ENCODE results near the gene MAP1B.

DNA sequence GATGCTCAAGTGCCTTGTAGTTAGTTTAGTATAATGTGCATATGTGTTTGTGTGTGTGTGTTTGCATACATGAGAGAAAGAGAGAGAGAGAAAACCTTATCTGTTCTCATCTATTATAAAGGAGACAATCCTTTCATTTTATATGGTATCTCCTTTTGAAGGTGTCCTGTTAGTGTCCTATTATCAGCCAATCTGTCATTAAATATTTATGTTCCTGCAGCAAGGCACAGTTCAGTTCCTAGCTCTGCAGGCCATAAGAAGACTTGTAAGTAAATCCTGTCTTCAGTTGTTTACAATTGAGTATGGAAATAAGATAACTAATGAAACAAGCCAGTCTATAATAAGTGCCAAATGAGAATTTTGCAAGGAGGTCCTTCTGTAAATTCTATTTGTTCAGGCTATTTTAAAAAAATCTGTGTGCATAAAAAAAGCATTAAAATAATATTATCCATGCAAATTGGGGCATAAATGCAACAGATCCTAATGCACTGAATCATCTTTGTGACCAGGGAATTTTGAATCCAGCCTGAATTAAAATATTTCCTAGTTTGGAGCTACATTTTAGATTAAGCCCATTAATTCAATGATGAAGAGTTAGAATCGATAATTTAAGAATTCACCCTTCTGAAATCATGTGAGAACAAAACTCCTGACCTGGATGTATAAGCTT is 18.1 kb downstream of the MAP1B start:
- TF ChIP-seq BHLHE40 (IDR thresholded peaks at IDR 0.05; ENCODE audit: borderline replicate concordance) = no peak
- no peak for TF ChIP-seq HDGF (IDR thresholded peaks at IDR 0.05; ENCODE audit: borderline replicate concordance)
- no peak for TF ChIP-seq SP1 (IDR thresholded peaks at IDR 0.05)
- TF ChIP-seq ARNT (IDR thresholded peaks at IDR 0.05) = no peak
- no peak for TF ChIP-seq ZNF384 (IDR thresholded peaks at IDR 0.05)
- no peak for TF ChIP-seq CTBP1 (IDR thresholded peaks at IDR 0.05; ENCODE audit: borderline replicate concordance)
- TF ChIP-seq NFRKB (IDR thresholded peaks at IDR 0.05) = no peak
- no peak for TF ChIP-seq FOXK2 (IDR thresholded peaks at IDR 0.05)
- TF ChIP-seq SUZ12 (IDR thresholded peaks at IDR 0.05) = no peak
- no peak for TF ChIP-seq FOXM1 (IDR thresholded peaks at IDR 0.05; ENCODE audit: borderline replicate concordance)
- TF ChIP-seq FOXA1 (IDR thresholded peaks at IDR 0.05) = no peak
- no peak for TF ChIP-seq ELF4 (IDR thresholded peaks at IDR 0.05)
